ENCODE results near the gene BRSK2. TPM values are rescaled to one million over a fixed set of nuclear protein-coding genes. Genes with fewer than 3 reads are reported as not detected.
"Not testable (repeated sequence)": the region's sequence is repeated elsewhere in the genome, so short reads cannot be mapped to it uniquely, and the experiment has no call there.

The BRSK2 gene
- total RNA-seq, 1 experiment from 2014 or later = 1.2 TPM

GRCh38 chr11:1407668-1408067 is 17.9 kb downstream of the BRSK2 start:
- no peaks in the 10 kb centered on the region for H3K4me1 ChIP-seq (ENCODE audit: insufficient read depth, low read length)
- no peaks in the 10 kb centered on the region for H4K20me1 ChIP-seq (ENCODE audit: low read length)
- ChIA-PET CTCF (no interaction called here), POLR2A (ENCODE audit: unreplicated experiment) (no interaction called here)
- H3K9me3 ChIP-seq (ENCODE audit: low read length) = no peaks in the 10 kb centered on the region
- ATAC-seq (no peak), DNase-seq (no peak)
- no peak overlapping the region for H3K4me2 ChIP-seq (ENCODE audit: low read length)
- H3K27ac ChIP-seq (ENCODE audit: low read length) = no peak overlapping the region
- H3F3A ChIP-seq (ENCODE audit: low read length, unreplicated experiment) = no peaks in the 10 kb centered on the region
- H3K9ac ChIP-seq (ENCODE audit: low read length) = no peak overlapping the region
- no peak overlapping the region for H3K4me3 ChIP-seq (ENCODE audit: low read length)
- H2AFZ ChIP-seq (ENCODE audit: low read length) = no peak overlapping the region
- no peaks in the 10 kb centered on the region for H3K9me2 ChIP-seq (replicated peaks; ENCODE audit: low read length)
- H3K36me3 ChIP-seq (ENCODE audit: low read depth, low read length) = no peaks in the 10 kb centered on the region
- TF ChIP-seq EZH2phosphoT487 (IDR thresholded peaks at IDR 0.05; ENCODE audit: borderline replicate concordance, low read length) (no peak), EZH2 (IDR thresholded peaks at IDR 0.05; ENCODE audit: low read length, unreplicated experiment) (no peak)
- TF ChIP-seq, protein P1, sequence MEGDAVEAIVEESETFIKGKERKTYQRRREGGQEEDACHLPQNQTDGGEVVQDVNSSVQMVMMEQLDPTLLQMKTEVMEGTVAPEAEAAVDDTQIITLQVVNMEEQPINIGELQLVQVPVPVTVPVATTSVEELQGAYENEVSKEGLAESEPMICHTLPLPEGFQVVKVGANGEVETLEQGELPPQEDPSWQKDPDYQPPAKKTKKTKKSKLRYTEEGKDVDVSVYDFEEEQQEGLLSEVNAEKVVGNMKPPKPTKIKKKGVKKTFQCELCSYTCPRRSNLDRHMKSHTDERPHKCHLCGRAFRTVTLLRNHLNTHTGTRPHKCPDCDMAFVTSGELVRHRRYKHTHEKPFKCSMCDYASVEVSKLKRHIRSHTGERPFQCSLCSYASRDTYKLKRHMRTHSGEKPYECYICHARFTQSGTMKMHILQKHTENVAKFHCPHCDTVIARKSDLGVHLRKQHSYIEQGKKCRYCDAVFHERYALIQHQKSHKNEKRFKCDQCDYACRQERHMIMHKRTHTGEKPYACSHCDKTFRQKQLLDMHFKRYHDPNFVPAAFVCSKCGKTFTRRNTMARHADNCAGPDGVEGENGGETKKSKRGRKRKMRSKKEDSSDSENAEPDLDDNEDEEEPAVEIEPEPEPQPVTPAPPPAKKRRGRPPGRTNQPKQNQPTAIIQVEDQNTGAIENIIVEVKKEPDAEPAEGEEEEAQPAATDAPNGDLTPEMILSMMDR (conservative IDR thresholded peaks at IDR 0.05; ENCODE audit: low read depth, low read length) = no peak
- no peaks in the 10 kb centered on the region for H3K27me3 ChIP-seq (ENCODE audit: low read length)
- intact Hi-C loops (cut with micrococcal nuclease) = no loop called here
- BruUV-seq (replicated peaks) = no TSS peak
- H3K79me2 ChIP-seq (ENCODE audit: low read length) = no peaks in the 10 kb centered on the region

- Histone ChIP-seq H3K36me3 (ENCODE audit: low read depth, low read length) (no peaks in the 10 kb centered on the region), H4K20me1 (ENCODE audit: low read length) (no peaks in the 10 kb centered on the region), H3K79me2 (ENCODE audit: low read length) (no peaks in the 10 kb centered on the region), H3K4me3 (ENCODE audit: low read length) (no peak overlapping the region), H3K27me3 (ENCODE audit: low read length) (no peaks in the 10 kb centered on the region), H3K9me2 (replicated peaks; ENCODE audit: low read length) (no peaks in the 10 kb centered on the region), H3K27ac (ENCODE audit: low read length) (no peak overlapping the region), H3F3A (ENCODE audit: low read length, unreplicated experiment) (no peaks in the 10 kb centered on the region), H3K9ac (ENCODE audit: low read length) (no peak overlapping the region), H3K9me3 (ENCODE audit: low read length) (no peaks in the 10 kb centered on the region), H2AFZ (ENCODE audit: low read length) (no peak overlapping the region), H3K4me2 (ENCODE audit: low read length) (no peak overlapping the region), H3K4me1 (ENCODE audit: insufficient read depth, low read length) (no peaks in the 10 kb centered on the region)
- ChIA-PET POLR2A (ENCODE audit: unreplicated experiment) (no interaction called here), CTCF (no interaction called here)
- DNase-seq = no peak
- no peak for ATAC-seq
- intact Hi-C loops (cut with micrococcal nuclease) = no loop called here
- TF ChIP-seq, protein P1 (conservative IDR thresholded peaks at IDR 0.05; ENCODE audit: low read depth, low read length) = no peak
- TF ChIP-seq EZH2 (IDR thresholded peaks at IDR 0.05; ENCODE audit: low read length, unreplicated experiment) (no peak), EZH2phosphoT487 (IDR thresholded peaks at IDR 0.05; ENCODE audit: borderline replicate concordance, low read length) (no peak)
- no TSS peak for BruUV-seq (replicated peaks)
Measured at GRCh38 chr11:1408346-1408745, 18.6 kb downstream of the BRSK2 start.

- no peaks in the 10 kb centered on the region for H3F3A ChIP-seq (ENCODE audit: low read length, unreplicated experiment)
- ChIA-PET CTCF (no interaction called here), POLR2A (ENCODE audit: unreplicated experiment) (no interaction called here)
- intact Hi-C loops (cut with micrococcal nuclease) = no loop called here
- DNase-seq (peak; percentile 8), ATAC-seq (peak; percentile 56)
- no peaks in the 10 kb centered on the region for H3K36me3 ChIP-seq (ENCODE audit: low read depth, low read length)
- no TSS peak for BruUV-seq (replicated peaks)
- H3K27me3 ChIP-seq (ENCODE audit: low read length) = no peaks in the 10 kb centered on the region
- H3K4me2 ChIP-seq (ENCODE audit: low read length) = no peak overlapping the region
- H3K9me3 ChIP-seq (ENCODE audit: low read length) = no peaks in the 10 kb centered on the region
- no peaks in the 10 kb centered on the region for H3K79me2 ChIP-seq (ENCODE audit: low read length)
- H3K9me2 ChIP-seq (replicated peaks; ENCODE audit: low read length) = no peaks in the 10 kb centered on the region
- no peaks in the 10 kb centered on the region for H3K4me1 ChIP-seq (ENCODE audit: insufficient read depth, low read length)
- no peak overlapping the region for H3K27ac ChIP-seq (ENCODE audit: low read length)
- no peak for TF ChIP-seq EZH2 (IDR thresholded peaks at IDR 0.05; ENCODE audit: low read length, unreplicated experiment)
- no peak for TF ChIP-seq EZH2phosphoT487 (IDR thresholded peaks at IDR 0.05; ENCODE audit: borderline replicate concordance, low read length)
- TF ChIP-seq, protein P1 (conservative IDR thresholded peaks at IDR 0.05; ENCODE audit: low read depth, low read length) = no peak
- no peak overlapping the region for H3K9ac ChIP-seq (ENCODE audit: low read length)
- no peak overlapping the region for H3K4me3 ChIP-seq (ENCODE audit: low read length)
- H4K20me1 ChIP-seq (ENCODE audit: low read length) = no peaks in the 10 kb centered on the region
- no peak overlapping the region for H2AFZ ChIP-seq (ENCODE audit: low read length)
Measured at GRCh38 chr11:1409108-1409851, 19.5 kb downstream of the BRSK2 start.

DNA sequence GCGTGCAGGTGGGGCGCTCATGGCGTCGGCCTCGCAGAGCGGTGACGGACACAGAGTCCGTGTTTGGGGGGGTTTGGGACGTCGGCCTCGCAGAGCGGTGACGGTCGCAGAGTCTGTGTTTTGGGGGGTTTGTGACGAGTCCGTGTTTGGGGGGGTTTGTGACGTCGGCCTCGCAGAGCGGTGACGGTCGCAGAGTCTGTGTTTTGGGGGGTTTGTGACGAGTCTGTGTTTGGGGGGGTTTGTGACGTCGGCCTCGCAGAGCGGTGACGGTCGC is 20.1 kb downstream of the BRSK2 start:
- H3K9me2 ChIP-seq (replicated peaks; ENCODE audit: low read length); H3K4me1 ChIP-seq (ENCODE audit: insufficient read depth, low read length); H3K9ac ChIP-seq (ENCODE audit: low read length); POLR2A ChIA-PET (ENCODE audit: unreplicated experiment); H3K9me3 ChIP-seq (ENCODE audit: low read length); H4K20me1 ChIP-seq (ENCODE audit: low read length); H3K4me3 ChIP-seq (ENCODE audit: low read length); H3K27ac ChIP-seq (ENCODE audit: low read length); BruUV-seq (replicated peaks); CTCF ChIA-PET; H3K36me3 ChIP-seq (ENCODE audit: low read depth, low read length); H2AFZ ChIP-seq (ENCODE audit: low read length); H3K4me2 ChIP-seq (ENCODE audit: low read length); ATAC-seq; intact Hi-C loops (cut with micrococcal nuclease); H3K79me2 ChIP-seq (ENCODE audit: low read length); H3K27me3 ChIP-seq (ENCODE audit: low read length); H3F3A ChIP-seq (ENCODE audit: low read length, unreplicated experiment); DNase-seq: not testable (repeated sequence)
